Astrocyte (in vitro differentiated cells and primary cell): ENCODE results near the gene ATP8A1. TPM values are rescaled to one million over a fixed set of nuclear protein-coding genes. Genes with fewer than 3 reads are reported as not detected.

Source experiments
- DNase-seq: peaks from one replicate; pipeline ENCODE4 v3.0.0-alpha.2; 2010; ENCODE audit warnings: low read depth
- FAIRE-seq: peaks from 2 replicates; lab custom pipeline; 2011; peaks lifted over from hg19 to GRCh38; lab: Jason Lieb, UNC
- H2AFZ ChIP-seq: 2 replicates; pipeline ENCODE4 v1.6.0; 2012; ENCODE audit warnings: low read depth, low read length, inconsistent platforms
- H3K27ac ChIP-seq: 2 replicates; pipeline ENCODE4 v1.5.1; 2011; ENCODE audit warnings: low read depth, low read length, inconsistent platforms
- H3K27me3 ChIP-seq: 2 replicates; pipeline ENCODE4 v1.6.0; 2011; ENCODE audit warnings: low read length, inconsistent platforms; ENCODE audit not compliant: insufficient read depth
- H3K36me3 ChIP-seq: 2 replicates; pipeline ENCODE4 v1.5.1; 2011; ENCODE audit warnings: low read length, inconsistent platforms; ENCODE audit not compliant: insufficient read depth
- H3K4me1 ChIP-seq: 2 replicates; pipeline ENCODE4 v1.5.1; 2011; ENCODE audit warnings: low read length, inconsistent platforms; ENCODE audit not compliant: insufficient read depth
- H3K4me2 ChIP-seq: 2 replicates; pipeline ENCODE4 v1.6.0; 2012; ENCODE audit warnings: low read length, inconsistent platforms
- H3K4me3 ChIP-seq: 2 replicates; pipeline ENCODE4 v1.5.1; 2011; ENCODE audit warnings: low read depth, mild to moderate bottlenecking, low read length, inconsistent platforms; ENCODE audit not compliant: insufficient read depth
- H3K79me2 ChIP-seq: 2 replicates; pipeline ENCODE4 v1.6.0; 2012; ENCODE audit warnings: mild to moderate bottlenecking, low read length, inconsistent platforms; ENCODE audit not compliant: insufficient read depth
- H3K9ac ChIP-seq: 2 replicates; pipeline ENCODE4 v1.6.0; 2012; ENCODE audit warnings: mild to moderate bottlenecking, low read length, inconsistent platforms
- H3K9me3 ChIP-seq: 2 replicates; pipeline ENCODE4 v1.5.1; 2012; ENCODE audit warnings: low read depth, mild to moderate bottlenecking, low read length, inconsistent platforms; ENCODE audit not compliant: insufficient read depth
- H4K20me1 ChIP-seq: 2 replicates; pipeline ENCODE4 v1.6.0; 2012; ENCODE audit warnings: low read length, inconsistent platforms; ENCODE audit not compliant: insufficient read depth
- H3K27ac Mint-ChIP-seq: one replicate; pipeline ENCODE4 v1.8.0; 2021; ENCODE audit warnings: mild to moderate bottlenecking, mixed read lengths; ENCODE audit not compliant: unreplicated experiment
- H3K27me3 Mint-ChIP-seq: one replicate; pipeline ENCODE4 v1.8.0; 2021; ENCODE audit warnings: low read depth, mixed read lengths; ENCODE audit not compliant: unreplicated experiment
- H3K36me3 Mint-ChIP-seq: one replicate; pipeline ENCODE4 v1.8.0; 2021; ENCODE audit warnings: low read depth, mixed read lengths; ENCODE audit not compliant: unreplicated experiment
- H3K4me1 Mint-ChIP-seq: one replicate; pipeline ENCODE4 v1.8.0; 2021; ENCODE audit warnings: low read depth, mixed read lengths; ENCODE audit not compliant: unreplicated experiment
- H3K4me3 Mint-ChIP-seq: one replicate; pipeline ENCODE4 v1.8.0; 2021; ENCODE audit warnings: mild to moderate bottlenecking, moderate library complexity, mixed read lengths; ENCODE audit not compliant: unreplicated experiment
- H3K9me3 Mint-ChIP-seq: one replicate; pipeline ENCODE4 v1.8.0; 2021; ENCODE audit warnings: mild to moderate bottlenecking, mixed read lengths; ENCODE audit not compliant: unreplicated experiment
- EZH2 ChIP-seq: IDR thresholded peaks from 2 replicates; pipeline ENCODE4 v1.6.1; 2012; ENCODE audit warnings: mild to moderate bottlenecking, low read length, inconsistent platforms; ENCODE audit not compliant: insufficient read depth
- total RNA-seq: library from RNA; stranded (reverse); gene quantifications from 2 replicates; pipeline ENCODE4 v1.2.1, GENCODE V29; 2021
- TF ChIP-seq, protein P1 (sequence below): IDR thresholded peaks from 2 replicates; pipeline ENCODE4 v1.5.1; 2011; ENCODE audit warnings: low read depth, mild to moderate bottlenecking, inconsistent platforms, low read length, moderate library complexity; ENCODE audit not compliant: insufficient read depth

Gene ATP8A1
- total RNA-seq, 1 donor from 2014 or later = 2.9 TPM

DNA sequence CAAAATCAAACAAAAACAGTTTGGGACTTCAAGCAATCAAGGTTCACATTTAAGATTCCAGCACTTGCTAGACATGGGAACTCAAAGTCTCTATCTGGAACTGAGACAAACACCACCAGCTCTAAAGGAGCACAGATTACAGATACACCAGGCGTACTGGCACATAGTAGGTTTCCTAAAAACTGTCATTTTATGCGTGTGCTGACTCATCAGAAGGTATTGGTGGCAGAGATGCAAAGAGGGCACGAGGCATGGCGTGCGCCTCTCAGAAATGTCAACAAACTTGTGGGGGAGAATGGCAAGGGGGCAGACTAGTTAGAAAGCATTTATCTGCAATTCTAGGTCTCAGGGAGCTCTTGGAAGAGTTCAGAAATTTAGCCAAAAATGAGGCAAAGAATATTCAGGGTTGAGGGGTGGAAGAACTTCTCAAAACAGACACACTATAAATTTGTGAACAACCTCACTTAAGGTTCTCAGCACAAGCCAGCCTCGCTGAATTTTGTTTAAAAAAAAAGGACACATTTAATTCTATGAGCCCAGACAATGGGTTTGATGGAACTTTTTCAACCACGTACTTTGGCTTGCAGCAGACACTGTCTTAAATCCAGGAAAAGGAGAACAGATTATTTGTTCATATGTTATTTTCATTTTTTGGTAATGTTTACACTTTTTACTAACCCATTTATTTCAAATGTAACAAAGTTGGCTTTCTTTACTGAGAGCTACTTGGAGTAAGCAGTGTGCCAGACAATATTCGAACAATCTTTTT lies 159.6 kb downstream of the ATP8A1 start:
- DNase-seq (no peak), FAIRE-seq (no peak)
- no peak overlapping the region for H3K4me3 Mint-ChIP-seq
- no peaks in the 10 kb centered on the region for H4K20me1 ChIP-seq
- no peaks in the 10 kb centered on the region for H3K9me3 Mint-ChIP-seq
- peaks cover 3% of the 10 kb centered on the region for H3K4me1 Mint-ChIP-seq
- no peaks in the 10 kb centered on the region for H3K36me3 ChIP-seq
- H2AFZ ChIP-seq = no peak overlapping the region
- no peaks in the 10 kb centered on the region for H3K36me3 Mint-ChIP-seq
- H3K27me3 Mint-ChIP-seq = no peaks in the 10 kb centered on the region
- H3K27me3 ChIP-seq = no peaks in the 10 kb centered on the region
- no peak overlapping the region for H3K27ac Mint-ChIP-seq
- H3K4me2 ChIP-seq = no peak overlapping the region
- no peak overlapping the region for H3K9ac ChIP-seq
- no peak for TF ChIP-seq EZH2
- TF ChIP-seq, protein P1, sequence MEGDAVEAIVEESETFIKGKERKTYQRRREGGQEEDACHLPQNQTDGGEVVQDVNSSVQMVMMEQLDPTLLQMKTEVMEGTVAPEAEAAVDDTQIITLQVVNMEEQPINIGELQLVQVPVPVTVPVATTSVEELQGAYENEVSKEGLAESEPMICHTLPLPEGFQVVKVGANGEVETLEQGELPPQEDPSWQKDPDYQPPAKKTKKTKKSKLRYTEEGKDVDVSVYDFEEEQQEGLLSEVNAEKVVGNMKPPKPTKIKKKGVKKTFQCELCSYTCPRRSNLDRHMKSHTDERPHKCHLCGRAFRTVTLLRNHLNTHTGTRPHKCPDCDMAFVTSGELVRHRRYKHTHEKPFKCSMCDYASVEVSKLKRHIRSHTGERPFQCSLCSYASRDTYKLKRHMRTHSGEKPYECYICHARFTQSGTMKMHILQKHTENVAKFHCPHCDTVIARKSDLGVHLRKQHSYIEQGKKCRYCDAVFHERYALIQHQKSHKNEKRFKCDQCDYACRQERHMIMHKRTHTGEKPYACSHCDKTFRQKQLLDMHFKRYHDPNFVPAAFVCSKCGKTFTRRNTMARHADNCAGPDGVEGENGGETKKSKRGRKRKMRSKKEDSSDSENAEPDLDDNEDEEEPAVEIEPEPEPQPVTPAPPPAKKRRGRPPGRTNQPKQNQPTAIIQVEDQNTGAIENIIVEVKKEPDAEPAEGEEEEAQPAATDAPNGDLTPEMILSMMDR = no peak
- H3K4me1 ChIP-seq = no peaks in the 10 kb centered on the region
- no peak overlapping the region for H3K27ac ChIP-seq
- no peaks in the 10 kb centered on the region for H3K9me3 ChIP-seq
- no peaks in the 10 kb centered on the region for H3K79me2 ChIP-seq
- H3K4me3 ChIP-seq = no peak overlapping the region

DNA sequence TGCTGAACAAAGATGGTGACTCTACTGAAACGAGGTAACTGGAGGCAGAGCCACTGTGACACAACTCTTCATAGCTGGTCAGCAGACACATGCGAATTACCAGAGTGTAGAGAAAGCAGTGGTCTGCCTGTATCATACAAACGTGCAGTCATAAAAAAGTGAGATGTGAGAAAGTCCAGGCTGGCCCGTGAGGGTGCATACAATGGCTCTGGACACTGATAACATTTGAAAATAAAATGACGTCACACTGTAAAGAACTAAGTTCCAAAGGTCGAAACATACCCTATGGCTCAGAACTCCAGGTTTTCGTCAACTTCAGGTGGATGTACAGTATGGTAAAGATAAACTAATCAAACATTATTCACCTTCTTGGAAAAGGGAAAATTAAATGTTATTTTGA lies 163.9 kb downstream of the ATP8A1 start:
- no peaks in the 10 kb centered on the region for H3K36me3 ChIP-seq
- no peak overlapping the region for H3K4me2 ChIP-seq
- Mint-ChIP-seq H3K9me3 (no peaks in the 10 kb centered on the region), H3K4me3 (no peak overlapping the region), H3K4me1 (peaks cover 3% of the 10 kb centered on the region), H3K36me3 (no peaks in the 10 kb centered on the region), H3K27ac (no peak overlapping the region), H3K27me3 (peaks cover 2% of the 10 kb centered on the region)
- no peaks in the 10 kb centered on the region for H3K27me3 ChIP-seq
- H3K4me3 ChIP-seq = no peak overlapping the region
- H3K9ac ChIP-seq = no peak overlapping the region
- DNase-seq = no peak
- H3K9me3 ChIP-seq = no peaks in the 10 kb centered on the region
- H3K79me2 ChIP-seq = no peaks in the 10 kb centered on the region
- H4K20me1 ChIP-seq = no peaks in the 10 kb centered on the region
- no peak overlapping the region for H2AFZ ChIP-seq
- H3K4me1 ChIP-seq = no peaks in the 10 kb centered on the region
- FAIRE-seq = no peak
- no peak for TF ChIP-seq EZH2
- TF ChIP-seq, protein P1 = no peak
- H3K27ac ChIP-seq = no peak overlapping the region

DNA sequence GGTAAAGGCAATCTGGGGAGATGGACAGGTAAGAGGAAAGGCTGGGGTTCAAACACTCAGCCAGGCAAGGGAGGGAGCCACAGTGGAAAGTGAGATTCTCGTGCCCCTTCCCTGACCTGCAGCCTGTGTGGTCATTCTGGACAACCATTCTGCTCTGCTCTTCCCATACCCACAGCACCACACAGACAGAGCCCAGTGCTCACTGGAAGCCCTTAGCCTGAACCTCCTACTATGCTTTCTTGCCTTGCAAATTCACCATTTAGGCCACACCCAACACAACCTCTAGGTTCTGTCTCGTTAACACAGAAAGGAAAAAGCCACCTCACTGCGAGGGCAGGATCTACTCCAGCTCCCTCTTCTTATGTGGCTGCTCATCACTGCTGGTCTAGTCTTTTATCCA lies 166.9 kb downstream of the ATP8A1 start:
- DNase-seq (no peak), FAIRE-seq (no peak)
- Histone ChIP-seq H3K4me1 (no peaks in the 10 kb centered on the region), H3K4me3 (no peak overlapping the region), H3K9ac (no peak overlapping the region), H4K20me1 (no peaks in the 10 kb centered on the region), H3K79me2 (no peaks in the 10 kb centered on the region), H3K36me3 (no peaks in the 10 kb centered on the region), H3K27me3 (no peaks in the 10 kb centered on the region), H2AFZ (no peak overlapping the region), H3K9me3 (no peaks in the 10 kb centered on the region), H3K4me2 (no peak overlapping the region), H3K27ac (no peak overlapping the region)
- no peak for TF ChIP-seq EZH2
- TF ChIP-seq, protein P1 = no peak
- H3K4me1 Mint-ChIP-seq = peaks cover 3% of the 10 kb centered on the region
- H3K9me3 Mint-ChIP-seq = no peaks in the 10 kb centered on the region
- no peak overlapping the region for H3K27ac Mint-ChIP-seq
- H3K27me3 Mint-ChIP-seq = peaks cover 2% of the 10 kb centered on the region
- H3K4me3 Mint-ChIP-seq = no peak overlapping the region
- H3K36me3 Mint-ChIP-seq = no peaks in the 10 kb centered on the region
